Measurements from ENCODE around the gene PID1. TPM values are rescaled to one million over a fixed set of nuclear protein-coding genes. Genes with fewer than 3 reads are reported as not detected.

The PID1 gene
- polyA plus RNA-seq, 1 of the 3 experiments (the other 2 are of a cell fraction), result 0.16 TPM

DNA sequence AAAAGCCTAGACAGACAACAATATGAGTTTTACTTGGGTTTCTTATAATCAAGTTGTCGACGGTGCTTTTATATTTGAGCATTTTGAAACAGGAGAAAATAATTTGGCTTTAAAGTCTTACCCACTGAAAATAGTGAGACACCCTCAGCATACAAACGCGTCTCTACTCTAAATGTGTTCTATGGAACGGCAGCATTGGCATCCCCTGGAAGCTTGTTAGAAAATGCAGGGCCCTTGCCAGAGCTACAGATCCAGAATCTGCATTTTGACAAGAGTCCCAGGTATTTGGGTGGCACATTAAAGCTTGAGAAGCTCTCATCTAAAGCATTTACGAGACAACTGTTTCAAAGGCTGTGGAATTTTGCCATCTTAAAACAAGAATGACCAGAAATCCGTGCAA is 163.5 kb downstream of the PID1 start:
- Histone ChIP-seq H4K20me1 (ENCODE audit: insufficient read depth) (no peaks in the 10 kb centered on the region), H3K27me3 (ENCODE audit: insufficient read depth) (no peaks in the 10 kb centered on the region), H2AFZ (ENCODE audit: low read depth) (no peak overlapping the region), H3K4me2 (no peak overlapping the region), H3K9me3 (no peaks in the 10 kb centered on the region), H3K4me1 (ENCODE audit: control insufficient read depth in 1 of 2, insufficient read depth in 2 of 2, low read depth in 1 of 2, low read length in 1 of 2) (peaks cover 0 to 5% of the 10 kb centered on the region in 2 experiments; a peak in 2 of 4 replicates), H3K9ac (no peak overlapping the region), H3K27ac (ENCODE audit: low read depth in 2 of 2, low read length in 1 of 2) (no peak overlapping the region), H3K36me3 (replicated peaks in 1 of 2; ENCODE audit: control insufficient read depth in 1 of 2, insufficient read depth in 2 of 2, low read length in 1 of 2) (no peaks in the 10 kb centered on the region), H3K4me3 (ENCODE audit: low read depth in 2 of 2, low read length in 1 of 2) (no peak overlapping the region), H3K79me2 (ENCODE audit: insufficient read depth) (no peaks in the 10 kb centered on the region), H3F3A (replicated peaks; ENCODE audit: insufficient read depth) (no peaks in the 10 kb centered on the region), H3K9me2 (no peaks in the 10 kb centered on the region)
- no peak for TF ChIP-seq MXI1 (IDR thresholded peaks at IDR 0.05; ENCODE audit: low read depth, low read length)
- no peak for TF ChIP-seq FOSL2 (IDR thresholded peaks at IDR 0.05; ENCODE audit: borderline replicate concordance, low read depth)
- TF ChIP-seq GATA2 (CRISPR knock-in tag; IDR thresholded peaks at IDR 0.05), result no peak
- TF ChIP-seq SIN3A (IDR thresholded peaks at IDR 0.05; ENCODE audit: borderline replicate concordance, low read depth, low read length), result no peak
- no peak for TF ChIP-seq USF2 (IDR thresholded peaks at IDR 0.05; ENCODE audit: borderline replicate concordance, low read depth, low read length)
- TF ChIP-seq FOXJ3 (CRISPR knock-in tag; IDR thresholded peaks at IDR 0.05), result no peak
- ChIA-PET CTCF (no interaction called here), POLR2A (no interaction called here)
- no peak for DNase-seq
- WGBS (ENCODE audit: low lambda C conversion rate), result 42% methylated on average over 7 of the region's 7 CpGs

GRCh38 chr2:229104974-229105387 is 166.1 kb downstream of the PID1 start:
- no peak overlapping the region for H3K4me2 ChIP-seq
- no peaks in the 10 kb centered on the region for H3F3A ChIP-seq (replicated peaks; ENCODE audit: insufficient read depth)
- no peaks in the 10 kb centered on the region for H3K9me2 ChIP-seq
- H3K9me3 ChIP-seq, result no peaks in the 10 kb centered on the region
- ChIA-PET POLR2A (no interaction called here), CTCF (no interaction called here)
- H4K20me1 ChIP-seq (ENCODE audit: insufficient read depth), result no peaks in the 10 kb centered on the region
- no peak overlapping the region for H3K9ac ChIP-seq
- H3K27me3 ChIP-seq (ENCODE audit: insufficient read depth), result no peaks in the 10 kb centered on the region
- H3K36me3 ChIP-seq (replicated peaks in 1 of 2; ENCODE audit: control insufficient read depth in 1 of 2, insufficient read depth in 2 of 2, low read length in 1 of 2), result no peaks in the 10 kb centered on the region
- H2AFZ ChIP-seq (ENCODE audit: low read depth), result no peak overlapping the region
- H3K27ac ChIP-seq (ENCODE audit: low read depth in 2 of 2, low read length in 1 of 2), result peak overlapping the region in 1 of 2 experiments; percentile 53; a peak in 2 of 4 replicates
- H3K4me3 ChIP-seq (ENCODE audit: low read depth in 2 of 2, low read length in 1 of 2), result no peak overlapping the region
- H3K79me2 ChIP-seq (ENCODE audit: insufficient read depth), result no peaks in the 10 kb centered on the region
- DNase-seq, result peak; percentile 42
- H3K4me1 ChIP-seq (ENCODE audit: control insufficient read depth in 1 of 2, insufficient read depth in 2 of 2, low read depth in 1 of 2, low read length in 1 of 2), result peaks cover 0 to 5% of the 10 kb centered on the region in 2 experiments; a peak in 1 of 4 replicates
- 13% methylated on average over 7 of the region's 7 CpGs for WGBS (ENCODE audit: low lambda C conversion rate)
- TF ChIP-seq, protein P1, sequence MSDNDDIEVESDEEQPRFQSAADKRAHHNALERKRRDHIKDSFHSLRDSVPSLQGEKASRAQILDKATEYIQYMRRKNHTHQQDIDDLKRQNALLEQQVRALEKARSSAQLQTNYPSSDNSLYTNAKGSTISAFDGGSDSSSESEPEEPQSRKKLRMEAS (IDR thresholded peaks at IDR 0.05; ENCODE audit: low read depth), result no peak
- TF ChIP-seq, protein P2, sequence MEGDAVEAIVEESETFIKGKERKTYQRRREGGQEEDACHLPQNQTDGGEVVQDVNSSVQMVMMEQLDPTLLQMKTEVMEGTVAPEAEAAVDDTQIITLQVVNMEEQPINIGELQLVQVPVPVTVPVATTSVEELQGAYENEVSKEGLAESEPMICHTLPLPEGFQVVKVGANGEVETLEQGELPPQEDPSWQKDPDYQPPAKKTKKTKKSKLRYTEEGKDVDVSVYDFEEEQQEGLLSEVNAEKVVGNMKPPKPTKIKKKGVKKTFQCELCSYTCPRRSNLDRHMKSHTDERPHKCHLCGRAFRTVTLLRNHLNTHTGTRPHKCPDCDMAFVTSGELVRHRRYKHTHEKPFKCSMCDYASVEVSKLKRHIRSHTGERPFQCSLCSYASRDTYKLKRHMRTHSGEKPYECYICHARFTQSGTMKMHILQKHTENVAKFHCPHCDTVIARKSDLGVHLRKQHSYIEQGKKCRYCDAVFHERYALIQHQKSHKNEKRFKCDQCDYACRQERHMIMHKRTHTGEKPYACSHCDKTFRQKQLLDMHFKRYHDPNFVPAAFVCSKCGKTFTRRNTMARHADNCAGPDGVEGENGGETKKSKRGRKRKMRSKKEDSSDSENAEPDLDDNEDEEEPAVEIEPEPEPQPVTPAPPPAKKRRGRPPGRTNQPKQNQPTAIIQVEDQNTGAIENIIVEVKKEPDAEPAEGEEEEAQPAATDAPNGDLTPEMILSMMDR (IDR thresholded peaks at IDR 0.05), result no peak
- TF ChIP-seq SIN3A (IDR thresholded peaks at IDR 0.05; ENCODE audit: borderline replicate concordance, low read depth, low read length), result no peak
- TF ChIP-seq RXRA (IDR thresholded peaks at IDR 0.05; ENCODE audit: borderline replicate concordance, low read depth), result no peak
- TF ChIP-seq YY1 (IDR thresholded peaks at IDR 0.05; ENCODE audit: low read depth), result no peak
- TF ChIP-seq FOXM1 (IDR thresholded peaks at IDR 0.05; ENCODE audit: low read depth), result no peak
- no peak for TF ChIP-seq ELF1 (IDR thresholded peaks at IDR 0.05)
- TF ChIP-seq MXI1 (IDR thresholded peaks at IDR 0.05; ENCODE audit: low read depth, low read length), result peak; percentile 53; the same call in 1 of the 2 replicates
- TF ChIP-seq GABPA (IDR thresholded peaks at IDR 0.05; ENCODE audit: low read depth), result no peak
- TF ChIP-seq GATA2 (CRISPR knock-in tag; IDR thresholded peaks at IDR 0.05), result peak; percentile 77
- no peak; the same call in 1 of the 2 replicates for TF ChIP-seq RCOR1 (IDR thresholded peaks at IDR 0.05; ENCODE audit: low read length)
- TF ChIP-seq FOSL2 (IDR thresholded peaks at IDR 0.05; ENCODE audit: borderline replicate concordance, low read depth), result no peak
- TF ChIP-seq RAD21 (IDR thresholded peaks at IDR 0.05; ENCODE audit: low read length), result no peak
- TF ChIP-seq, protein P3, sequence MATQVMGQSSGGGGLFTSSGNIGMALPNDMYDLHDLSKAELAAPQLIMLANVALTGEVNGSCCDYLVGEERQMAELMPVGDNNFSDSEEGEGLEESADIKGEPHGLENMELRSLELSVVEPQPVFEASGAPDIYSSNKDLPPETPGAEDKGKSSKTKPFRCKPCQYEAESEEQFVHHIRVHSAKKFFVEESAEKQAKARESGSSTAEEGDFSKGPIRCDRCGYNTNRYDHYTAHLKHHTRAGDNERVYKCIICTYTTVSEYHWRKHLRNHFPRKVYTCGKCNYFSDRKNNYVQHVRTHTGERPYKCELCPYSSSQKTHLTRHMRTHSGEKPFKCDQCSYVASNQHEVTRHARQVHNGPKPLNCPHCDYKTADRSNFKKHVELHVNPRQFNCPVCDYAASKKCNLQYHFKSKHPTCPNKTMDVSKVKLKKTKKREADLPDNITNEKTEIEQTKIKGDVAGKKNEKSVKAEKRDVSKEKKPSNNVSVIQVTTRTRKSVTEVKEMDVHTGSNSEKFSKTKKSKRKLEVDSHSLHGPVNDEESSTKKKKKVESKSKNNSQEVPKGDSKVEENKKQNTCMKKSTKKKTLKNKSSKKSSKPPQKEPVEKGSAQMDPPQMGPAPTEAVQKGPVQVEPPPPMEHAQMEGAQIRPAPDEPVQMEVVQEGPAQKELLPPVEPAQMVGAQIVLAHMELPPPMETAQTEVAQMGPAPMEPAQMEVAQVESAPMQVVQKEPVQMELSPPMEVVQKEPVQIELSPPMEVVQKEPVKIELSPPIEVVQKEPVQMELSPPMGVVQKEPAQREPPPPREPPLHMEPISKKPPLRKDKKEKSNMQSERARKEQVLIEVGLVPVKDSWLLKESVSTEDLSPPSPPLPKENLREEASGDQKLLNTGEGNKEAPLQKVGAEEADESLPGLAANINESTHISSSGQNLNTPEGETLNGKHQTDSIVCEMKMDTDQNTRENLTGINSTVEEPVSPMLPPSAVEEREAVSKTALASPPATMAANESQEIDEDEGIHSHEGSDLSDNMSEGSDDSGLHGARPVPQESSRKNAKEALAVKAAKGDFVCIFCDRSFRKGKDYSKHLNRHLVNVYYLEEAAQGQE (IDR thresholded peaks at IDR 0.05; ENCODE audit: low read depth, low read length), result no peak
- no peak for TF ChIP-seq RFX5 (IDR thresholded peaks at IDR 0.05; ENCODE audit: low read length)
- TF ChIP-seq CHD2 (IDR thresholded peaks at IDR 0.05; ENCODE audit: low read length, partially characterized antibody), result peak; percentile 39
- TF ChIP-seq POLR2AphosphoS5 (IDR thresholded peaks at IDR 0.05; ENCODE audit: low read depth, low read length), result no peak
- TF ChIP-seq TEAD4 (IDR thresholded peaks at IDR 0.05; ENCODE audit: borderline replicate concordance, insufficient read depth), result no peak
- peak in 1 of 2 experiments; percentile 42; a peak in 1 of 4 replicates for TF ChIP-seq EP300 (IDR thresholded peaks at IDR 0.05; ENCODE audit: borderline replicate concordance in 1 of 2, low read depth in 1 of 2, low read length in 1 of 2)
